Endothelial cell (in vitro differentiated cells): ENCODE results near the gene BCKDK. TPM values are rescaled to one million over a fixed set of nuclear protein-coding genes. Genes with fewer than 3 reads are reported as not detected.

Experiments
- DNase-seq: peaks from one replicate; pipeline ENCODE4 v3.0.0; 2021; ENCODE audit warnings: low spot score
- H3K27ac Mint-ChIP-seq: one replicate; pipeline ENCODE4 v1.8.0; 2021; ENCODE audit warnings: mixed read lengths, inconsistent platforms; ENCODE audit not compliant: unreplicated experiment
- H3K27me3 Mint-ChIP-seq: one replicate; pipeline ENCODE4 v1.8.0; 2021; ENCODE audit warnings: mild to moderate bottlenecking, moderate library complexity, mixed read lengths, inconsistent platforms; ENCODE audit not compliant: unreplicated experiment
- H3K36me3 Mint-ChIP-seq: one replicate; pipeline ENCODE4 v1.8.0; 2021; ENCODE audit warnings: mild to moderate bottlenecking, low read depth, mixed read lengths, inconsistent platforms; ENCODE audit not compliant: unreplicated experiment
- H3K4me1 Mint-ChIP-seq: one replicate; pipeline ENCODE4 v1.8.0; 2021; ENCODE audit warnings: mild to moderate bottlenecking, mixed read lengths, inconsistent platforms; ENCODE audit not compliant: unreplicated experiment
- H3K4me3 Mint-ChIP-seq: one replicate; pipeline ENCODE4 v1.8.0; 2021; ENCODE audit warnings: mild to moderate bottlenecking, mixed read lengths, inconsistent platforms; ENCODE audit not compliant: unreplicated experiment
- H3K9me3 Mint-ChIP-seq: one replicate; pipeline ENCODE4 v1.8.0; 2021; ENCODE audit warnings: mixed read lengths, inconsistent platforms; ENCODE audit not compliant: unreplicated experiment
- CTCF ChIP-seq: fragments of 200-600 bp; sonication (generic); IDR thresholded peaks from one replicate; pipeline ENCODE4 v1.5.0; 2021; ENCODE audit warnings: antibody characterized with exemption; ENCODE audit not compliant: unreplicated experiment
- total RNA-seq: library from RNA; stranded (reverse); fragmentation: NEBNext Ultra II Directional; extraction: Animal tissue kit (Norgen Biotek cat#: 25700); gene quantifications from one replicate; pipeline ENCODE4 v1.2.1, GENCODE V29; 2021; ENCODE audit not compliant: unreplicated experiment

Gene BCKDK
- total RNA-seq, 1 donor from 2014 or later: 56.8 TPM

GRCh38 chr16:31089199-31089598, 19.0 kb upstream of the BCKDK start:
- H3K27ac Mint-ChIP-seq: no peak overlapping the region
- H3K4me3 Mint-ChIP-seq: peak overlapping the region; percentile 47
- no peaks in the 10 kb centered on the region for H3K9me3 Mint-ChIP-seq
- H3K4me1 Mint-ChIP-seq: peaks cover 4% of the 10 kb centered on the region
- H3K36me3 Mint-ChIP-seq: peaks cover 7% of the 10 kb centered on the region
- peaks cover 28% of the 10 kb centered on the region for H3K27me3 Mint-ChIP-seq
- no peak for DNase-seq
- TF ChIP-seq CTCF: no peak

GRCh38 chr16:31090540-31090939, 17.6 kb upstream of the BCKDK start:
- Mint-ChIP-seq H3K36me3 (peaks cover 8% of the 10 kb centered on the region), H3K4me3 (peak overlapping the region; percentile 69), H3K4me1 (peaks cover 8% of the 10 kb centered on the region), H3K9me3 (no peaks in the 10 kb centered on the region), H3K27ac (no peak overlapping the region), H3K27me3 (peaks cover 31% of the 10 kb centered on the region)
- TF ChIP-seq CTCF: no peak
- no peak for DNase-seq

GRCh38 chr16:31092330-31092729, 15.9 kb upstream of the BCKDK start:
- no peak for DNase-seq
- peaks cover 11% of the 10 kb centered on the region for H3K4me1 Mint-ChIP-seq
- peak overlapping the region; percentile 37 for H3K4me3 Mint-ChIP-seq
- no peak for TF ChIP-seq CTCF
- H3K27ac Mint-ChIP-seq: peak overlapping the region; percentile 57
- H3K27me3 Mint-ChIP-seq: peaks cover 28% of the 10 kb centered on the region
- H3K9me3 Mint-ChIP-seq: no peaks in the 10 kb centered on the region
- peaks cover 10% of the 10 kb centered on the region for H3K36me3 Mint-ChIP-seq

GRCh38 chr16:31093132-31093703, 15.0 kb upstream of the BCKDK start:
- peaks cover 10% of the 10 kb centered on the region for H3K36me3 Mint-ChIP-seq
- TF ChIP-seq CTCF: no peak
- H3K4me3 Mint-ChIP-seq: peak overlapping the region; percentile 37
- peaks cover 26% of the 10 kb centered on the region for H3K27me3 Mint-ChIP-seq
- no peak overlapping the region for H3K27ac Mint-ChIP-seq
- no peaks in the 10 kb centered on the region for H3K9me3 Mint-ChIP-seq
- H3K4me1 Mint-ChIP-seq: peaks cover 11% of the 10 kb centered on the region
- DNase-seq: no peak

- peaks cover 10% of the 10 kb centered on the region for H3K36me3 Mint-ChIP-seq
- H3K4me1 Mint-ChIP-seq: peaks cover 11% of the 10 kb centered on the region
- no peaks in the 10 kb centered on the region for H3K9me3 Mint-ChIP-seq
- no peak for DNase-seq
- no peak for TF ChIP-seq CTCF
- peaks cover 26% of the 10 kb centered on the region for H3K27me3 Mint-ChIP-seq
- H3K27ac Mint-ChIP-seq: peak overlapping the region; percentile 21
- H3K4me3 Mint-ChIP-seq: peak overlapping the region; percentile 94
These were observed 14.1 kb upstream of the BCKDK start for GRCh38 chr16:31094088-31094423.
